Measurements from ENCODE around the gene CRISPLD2. TPM values are rescaled to one million over a fixed set of nuclear protein-coding genes. Genes with fewer than 3 reads are reported as not detected.

The CRISPLD2 gene
- total RNA-seq, 1 experiment from 2014 or later = 0.28 TPM

GRCh38 chr16:84931107-84931494, 111.3 kb downstream of the CRISPLD2 start:
- DNase-seq (ENCODE audit: unreplicated experiment) = no peak
- no peak overlapping the region for H3K27ac Mint-ChIP-seq (ENCODE audit: low read depth, unreplicated experiment)
- no peaks in the 10 kb centered on the region for H3K36me3 Mint-ChIP-seq (ENCODE audit: insufficient read depth, unreplicated experiment)
- intact Hi-C loops (cut with micrococcal nuclease) = no loop called here
- no peak for TF ChIP-seq CTCF (IDR thresholded peaks at IDR 0.05; ENCODE audit: unreplicated experiment)
- no peaks in the 10 kb centered on the region for H3K27me3 Mint-ChIP-seq (ENCODE audit: insufficient read depth, unreplicated experiment)
- BruUV-seq (replicated peaks) = no TSS peak
- no peaks in the 10 kb centered on the region for H3K9me3 Mint-ChIP-seq (ENCODE audit: unreplicated experiment)
- peaks cover 6% of the 10 kb centered on the region for H3K4me1 Mint-ChIP-seq (ENCODE audit: insufficient read depth, unreplicated experiment)
- ChIA-PET POLR2A (interaction anchor here (0.6 to 0.8 kb wide), 2 partner anchors 48 to 93 kb away, joined by 3 read pairs; no protein-coding TSS in a partner anchor), CTCF (interaction anchor here (0.9 to 1.0 kb wide), 2 partner anchors 21 to 175 kb away, joined by 3 to 5 read pairs; no protein-coding TSS in a partner anchor)
- no peak overlapping the region for H3K4me3 Mint-ChIP-seq (ENCODE audit: unreplicated experiment)

GRCh38 chr16:84931506-84931905, 111.7 kb downstream of the CRISPLD2 start:
- CTCF ChIA-PET = interaction anchor here (0.9 to 1.0 kb wide), 3 partner anchors 9 to 176 kb away, joined by 3 to 5 read pairs (median 3); no protein-coding TSS in a partner anchor
- H3K4me3 Mint-ChIP-seq (ENCODE audit: unreplicated experiment) = no peak overlapping the region
- TF ChIP-seq CTCF (IDR thresholded peaks at IDR 0.05; ENCODE audit: unreplicated experiment) = no peak

GRCh38 chr16:84932681-84933080, 112.9 kb downstream of the CRISPLD2 start:
- intact Hi-C loops (cut with micrococcal nuclease) = no loop called here
- H3K4me3 Mint-ChIP-seq (ENCODE audit: unreplicated experiment) = no peak overlapping the region
- no peak for DNase-seq (ENCODE audit: unreplicated experiment)
- H3K4me1 Mint-ChIP-seq (ENCODE audit: insufficient read depth, unreplicated experiment) = peaks cover 6% of the 10 kb centered on the region
- POLR2A ChIA-PET = no interaction called here
- BruUV-seq (replicated peaks) = no TSS peak
- no peaks in the 10 kb centered on the region for H3K36me3 Mint-ChIP-seq (ENCODE audit: insufficient read depth, unreplicated experiment)
- H3K27me3 Mint-ChIP-seq (ENCODE audit: insufficient read depth, unreplicated experiment) = no peaks in the 10 kb centered on the region
- no peak for TF ChIP-seq CTCF (IDR thresholded peaks at IDR 0.05; ENCODE audit: unreplicated experiment)
- CTCF ChIA-PET = interaction anchor here (0.6 to 2.6 kb wide), 6 partner anchors 9 to 39 kb away, joined by 3 to 14 read pairs (median 4); no protein-coding TSS in a partner anchor
- no peak overlapping the region for H3K27ac Mint-ChIP-seq (ENCODE audit: low read depth, unreplicated experiment)
- no peaks in the 10 kb centered on the region for H3K9me3 Mint-ChIP-seq (ENCODE audit: unreplicated experiment)

More at GRCh38 chr16:84931506-84931905, 111.7 kb downstream of the CRISPLD2 start:
- Mint-ChIP-seq H3K36me3 (ENCODE audit: insufficient read depth, unreplicated experiment) (no peaks in the 10 kb centered on the region), H3K9me3 (ENCODE audit: unreplicated experiment) (no peaks in the 10 kb centered on the region), H3K4me1 (ENCODE audit: insufficient read depth, unreplicated experiment) (peaks cover 6% of the 10 kb centered on the region), H3K27ac (ENCODE audit: low read depth, unreplicated experiment) (no peak overlapping the region), H3K27me3 (ENCODE audit: insufficient read depth, unreplicated experiment) (no peaks in the 10 kb centered on the region)
- POLR2A ChIA-PET = interaction anchor here (0.6 to 0.8 kb wide), 2 partner anchors 48 to 94 kb away, joined by 3 read pairs; no protein-coding TSS in a partner anchor
- intact Hi-C loops (cut with micrococcal nuclease) = no loop called here
- BruUV-seq (replicated peaks) = no TSS peak
- DNase-seq (ENCODE audit: unreplicated experiment) = no peak

- no peak for DNase-seq (ENCODE audit: unreplicated experiment)
- ChIA-PET CTCF (interaction anchor here (0.9 to 2.6 kb wide), 4 partner anchors 12 to 41 kb away, joined by 3 to 14 read pairs (median 4); no protein-coding TSS in a partner anchor), POLR2A (interaction anchor here (0.6 kb wide), 2 partner anchors 127 to 652 kb away, joined by 3 to 4 read pairs; no protein-coding TSS in a partner anchor)
- BruUV-seq (replicated peaks) = no TSS peak
- no peak for TF ChIP-seq CTCF (IDR thresholded peaks at IDR 0.05; ENCODE audit: unreplicated experiment)
- no peak overlapping the region for H3K4me3 Mint-ChIP-seq (ENCODE audit: unreplicated experiment)
- H3K27ac Mint-ChIP-seq (ENCODE audit: low read depth, unreplicated experiment) = no peak overlapping the region
- peaks cover 6% of the 10 kb centered on the region for H3K4me1 Mint-ChIP-seq (ENCODE audit: insufficient read depth, unreplicated experiment)
- intact Hi-C loops (cut with micrococcal nuclease) = no loop called here
- no peaks in the 10 kb centered on the region for H3K27me3 Mint-ChIP-seq (ENCODE audit: insufficient read depth, unreplicated experiment)
- H3K9me3 Mint-ChIP-seq (ENCODE audit: unreplicated experiment) = no peaks in the 10 kb centered on the region
- no peaks in the 10 kb centered on the region for H3K36me3 Mint-ChIP-seq (ENCODE audit: insufficient read depth, unreplicated experiment)
Observed at GRCh38 chr16:84933774-84934631, 114.2 kb downstream of the CRISPLD2 start.

All from MCF 10A (cell line).